Fibroblast of lung (primary cell): ENCODE data around the gene MLST8. TPM values are rescaled to one million over a fixed set of nuclear protein-coding genes. Genes with fewer than 3 reads are reported as not detected.

ENCODE experiments used
- DNase-seq, 2 donors: peaks; one replicate each; pipeline versions ENCODE4 v3.0.0 to v3.0.0-alpha.2; 2010; ENCODE audit warnings: low read depth in 2 of 2
- H2AFZ ChIP-seq: 2 replicates; pipeline ENCODE4 v1.5.1; 2012; ENCODE audit warnings: low read length, control low read depth, inconsistent platforms
- H3K27ac ChIP-seq: 2 replicates; pipeline ENCODE4 v1.5.1; 2011; ENCODE audit warnings: low read length, control low read depth; ENCODE audit not compliant: insufficient read depth
- H3K27me3 ChIP-seq: 2 replicates; pipeline ENCODE4 v1.5.1; 2011; ENCODE audit warnings: mild to moderate bottlenecking, low read length; ENCODE audit not compliant: control insufficient read depth, insufficient read depth
- H3K36me3 ChIP-seq: 2 replicates; pipeline ENCODE4 v1.5.1; 2011; ENCODE audit warnings: low read length; ENCODE audit not compliant: control insufficient read depth, insufficient read depth
- H3K4me1 ChIP-seq: 2 replicates; pipeline ENCODE4 v1.5.1; 2011; ENCODE audit warnings: low read length; ENCODE audit not compliant: control insufficient read depth, insufficient read depth; ENCODE audit errors: extremely low read depth
- H3K4me2 ChIP-seq: 2 replicates; pipeline ENCODE4 v1.5.1; 2011; ENCODE audit warnings: low read length, control low read depth; ENCODE audit not compliant: insufficient read depth; ENCODE audit errors: extremely low read depth
- H3K4me3 ChIP-seq, 4 experiments: fragments of 200-600 bp in 1 of 4; sonication (generic) in 1 of 4; replicated peaks in 1 of 4; 2 replicates each; pipeline ENCODE4 v1.5.1; 2011 to 2016; ENCODE audit warnings: low read length in 4 of 4, low read depth in 3 of 4, mild to moderate bottlenecking in 3 of 4, control low read depth in 2 of 4, inconsistent platforms in 1 of 4, mixed read lengths in 1 of 4; ENCODE audit not compliant: insufficient read depth in 1 of 4; ENCODE audit errors: control extremely low read depth in 1 of 4
- H3K79me2 ChIP-seq: 2 replicates; pipeline ENCODE4 v1.5.1; 2012; ENCODE audit warnings: mild to moderate bottlenecking, low read length, inconsistent platforms; ENCODE audit not compliant: control insufficient read depth, insufficient read depth
- H3K9ac ChIP-seq: 2 replicates; pipeline ENCODE4 v1.5.1; 2011; ENCODE audit warnings: mild to moderate bottlenecking, low read length, control low read depth; ENCODE audit not compliant: insufficient read depth
- H3K9me3 ChIP-seq: 2 replicates; pipeline ENCODE4 v1.5.1; 2012; ENCODE audit warnings: low read depth, low read length; ENCODE audit not compliant: control insufficient read depth, insufficient read depth
- H4K20me1 ChIP-seq: 2 replicates; pipeline ENCODE4 v1.5.1; 2011; ENCODE audit warnings: low read length; ENCODE audit not compliant: control insufficient read depth, insufficient read depth; ENCODE audit errors: extremely low read depth
- CTCF ChIP-seq, 2 donors: IDR thresholded peaks in 1 of 2; conservative IDR thresholded peaks in 1 of 2; 1 replicate in 1 of 2; 2 replicates in 1 of 2; pipeline ENCODE4 v1.5.1; 2011 to 2012; ENCODE audit warnings: low read length in 2 of 2, control low read depth in 1 of 2, inconsistent platforms in 1 of 2, low read depth in 1 of 2, mild to moderate bottlenecking in 1 of 2
- EZH2 ChIP-seq: IDR thresholded peaks from 2 replicates; pipeline ENCODE4 v1.5.1; 2012; ENCODE audit warnings: low read length, control low read depth, mild to moderate bottlenecking; ENCODE audit errors: missing control alignments
- polyA plus RNA-seq, 2 donors: library from polyadenylated mRNA; depleted of rRNA in 1 of 2; stranded (reverse) in 1 of 2; unstranded in 1 of 2; fragments of >200 nt; gene quantifications; 2 replicates each; pipeline ENCODE4 v1.2.1, GENCODE V29; 2011 to 2012; ENCODE audit warnings: missing spikeins in 1 of 2
- total RNA-seq: library from RNA; depleted of rRNA; stranded (reverse); fragments of >200 nt; gene quantifications from 2 replicates; pipeline ENCODE4 v1.2.1, GENCODE V29; 2014

The MLST8 gene
- total and polyA plus RNA-seq, 2 donors (not counting 1 experiment from before 2014, with no cell fraction given): 16.8 to 30.9 TPM

GRCh38 chr16:2228161-2228824, 23.0 kb downstream of the MLST8 start:
- no peak overlapping the region for H3K4me2 ChIP-seq
- H4K20me1 ChIP-seq: no peaks in the 10 kb centered on the region
- no peak overlapping the region for H2AFZ ChIP-seq
- no peak overlapping the region for H3K27ac ChIP-seq
- no peaks in the 10 kb centered on the region for H3K9me3 ChIP-seq
- peaks cover 2% of the 10 kb centered on the region for H3K4me1 ChIP-seq
- no peak overlapping the region for H3K4me3 ChIP-seq
- DNase-seq: no peak
- peaks cover 40% of the 10 kb centered on the region for H3K79me2 ChIP-seq
- peaks cover 24% of the 10 kb centered on the region for H3K36me3 ChIP-seq
- H3K27me3 ChIP-seq: no peaks in the 10 kb centered on the region
- no peak overlapping the region for H3K9ac ChIP-seq
- TF ChIP-seq EZH2 (no peak), CTCF (conservative IDR thresholded peaks at IDR 0.05 in 1 of 2, IDR thresholded peaks at IDR 0.05 in 1 of 2; ENCODE audit: low read depth in 1 of 2, low read length in 2 of 2) (no peak)

- H3K27ac ChIP-seq: no peak overlapping the region
- H3K4me2 ChIP-seq: no peak overlapping the region
- no peak overlapping the region for H3K9ac ChIP-seq
- no peaks in the 10 kb centered on the region for H4K20me1 ChIP-seq
- no peak overlapping the region for H3K4me3 ChIP-seq
- no peak for DNase-seq
- H3K36me3 ChIP-seq: peaks cover 27% of the 10 kb centered on the region
- H3K79me2 ChIP-seq: peaks cover 35% of the 10 kb centered on the region
- H3K9me3 ChIP-seq: no peaks in the 10 kb centered on the region
- no peak overlapping the region for H2AFZ ChIP-seq
- TF ChIP-seq EZH2: no peak
- no peak for TF ChIP-seq CTCF (conservative IDR thresholded peaks at IDR 0.05 in 1 of 2, IDR thresholded peaks at IDR 0.05 in 1 of 2; ENCODE audit: low read depth in 1 of 2, low read length in 2 of 2)
- peaks cover 2% of the 10 kb centered on the region for H3K4me1 ChIP-seq
- H3K27me3 ChIP-seq: no peaks in the 10 kb centered on the region
Measured at GRCh38 chr16:2229091-2229490, 23.8 kb downstream of the MLST8 start.

- H3K9me3 ChIP-seq: no peaks in the 10 kb centered on the region
- H3K27me3 ChIP-seq: no peaks in the 10 kb centered on the region
- no peak overlapping the region for H3K9ac ChIP-seq
- TF ChIP-seq CTCF (conservative IDR thresholded peaks at IDR 0.05 in 1 of 2, IDR thresholded peaks at IDR 0.05 in 1 of 2; ENCODE audit: low read depth in 1 of 2, low read length in 2 of 2): no peak
- no peak for TF ChIP-seq EZH2
- no peak overlapping the region for H2AFZ ChIP-seq
- no peaks in the 10 kb centered on the region for H4K20me1 ChIP-seq
- peaks cover 2% of the 10 kb centered on the region for H3K4me1 ChIP-seq
- peaks cover 29% of the 10 kb centered on the region for H3K79me2 ChIP-seq
- no peak overlapping the region for H3K4me3 ChIP-seq
- peaks cover 32% of the 10 kb centered on the region for H3K36me3 ChIP-seq
- DNase-seq: no peak
- no peak overlapping the region for H3K27ac ChIP-seq
- no peak overlapping the region for H3K4me2 ChIP-seq
Measured at GRCh38 chr16:2229632-2230250, 24.5 kb downstream of the MLST8 start.
